HG03460 (cell line): Measurements from ENCODE around the gene BMP8B.
"Not testable (repeated sequence)": the region's sequence is repeated elsewhere in the genome, so short reads cannot be mapped to it uniquely, and the experiment has no call there.

Experiments used
- ATAC-seq: cut with Tn5 transposase; IDR thresholded peaks from one replicate; pipeline ENCODE4 v1.9.1; 2021; ENCODE audit not compliant: unreplicated experiment

The BMP8B gene

GRCh38 chr1:39788758-39789570, at the start of gene BMP8B:
Gene BMP8B, minus strand, starts transcription at chr1:39788865. Its CDS starts 380 bp downstream, at chr1:39788485.
- no peak for ATAC-seq

GRCh38 chr1:39836595-39837110, 48.0 kb upstream of the BMP8B start:
- ATAC-seq, result no peak

GRCh38 chr1:39835935-39836594, 47.4 kb upstream of the BMP8B start:
- no peak for ATAC-seq

GRCh38 chr1:39835110-39835509, 46.4 kb upstream of the BMP8B start:
- ATAC-seq, result no peak

GRCh38 chr1:39833621-39834385, 45.1 kb upstream of the BMP8B start:
- ATAC-seq, result no peak

GRCh38 chr1:39833121-39833520, 44.5 kb upstream of the BMP8B start:
- no peak for ATAC-seq

GRCh38 chr1:39832294-39832693, 43.6 kb upstream of the BMP8B start:
- no peak for ATAC-seq

GRCh38 chr1:39829791-39830533, 41.3 kb upstream of the BMP8B start:
- ATAC-seq, result no peak

GRCh38 chr1:39828734-39829133, 40.1 kb upstream of the BMP8B start:
- ATAC-seq, result no peak

- ATAC-seq, result not testable (repeated sequence)
Measured at GRCh38 chr1:39828255-39828654, 39.6 kb upstream of the BMP8B start.

GRCh38 chr1:39827201-39827600, 38.5 kb upstream of the BMP8B start:
- no peak for ATAC-seq

GRCh38 chr1:39826583-39826982, 37.9 kb upstream of the BMP8B start:
- no peak for ATAC-seq

GRCh38 chr1:39825432-39825941, 36.8 kb upstream of the BMP8B start:
- no peak for ATAC-seq

- not testable (repeated sequence) for ATAC-seq
Measured at GRCh38 chr1:39823450-39823849, 34.8 kb upstream of the BMP8B start.

- ATAC-seq, result no peak
Measured at GRCh38 chr1:39822146-39822545, 33.5 kb upstream of the BMP8B start.

GRCh38 chr1:39819091-39819812, 30.6 kb upstream of the BMP8B start:
- ATAC-seq, result no peak

GRCh38 chr1:39818482-39818881, 29.8 kb upstream of the BMP8B start:
- ATAC-seq, result no peak

GRCh38 chr1:39817091-39817932, 28.6 kb upstream of the BMP8B start:
- ATAC-seq, result peak; percentile 70
